ENCODE data around the gene C1orf74.

Gene C1orf74

DNA sequence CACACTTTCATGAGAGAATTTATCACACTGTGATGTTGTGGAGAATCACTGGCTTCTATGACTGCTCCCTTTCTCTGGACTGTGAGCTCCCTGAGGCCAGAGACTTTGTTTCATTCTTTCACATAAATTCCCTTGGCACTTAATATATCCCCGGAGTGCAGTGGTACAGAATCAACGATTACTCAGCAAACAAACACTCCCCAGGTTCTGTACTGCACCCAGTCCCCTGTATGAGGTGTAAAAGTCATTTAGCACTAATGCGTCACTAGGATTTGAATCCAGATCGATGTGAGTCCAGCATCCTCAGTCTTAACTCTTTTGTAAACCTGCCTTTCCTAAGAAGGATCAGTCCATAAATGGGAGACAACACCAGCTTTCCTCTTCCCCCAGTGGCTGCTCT is 36.6 kb upstream of the C1orf74 start:
- H3K4me1 ChIP-seq (ENCODE audit: insufficient read depth, low read length, severe bottlenecking): peaks cover 4% of the 10 kb centered on the region
- TF ChIP-seq, protein P1, sequence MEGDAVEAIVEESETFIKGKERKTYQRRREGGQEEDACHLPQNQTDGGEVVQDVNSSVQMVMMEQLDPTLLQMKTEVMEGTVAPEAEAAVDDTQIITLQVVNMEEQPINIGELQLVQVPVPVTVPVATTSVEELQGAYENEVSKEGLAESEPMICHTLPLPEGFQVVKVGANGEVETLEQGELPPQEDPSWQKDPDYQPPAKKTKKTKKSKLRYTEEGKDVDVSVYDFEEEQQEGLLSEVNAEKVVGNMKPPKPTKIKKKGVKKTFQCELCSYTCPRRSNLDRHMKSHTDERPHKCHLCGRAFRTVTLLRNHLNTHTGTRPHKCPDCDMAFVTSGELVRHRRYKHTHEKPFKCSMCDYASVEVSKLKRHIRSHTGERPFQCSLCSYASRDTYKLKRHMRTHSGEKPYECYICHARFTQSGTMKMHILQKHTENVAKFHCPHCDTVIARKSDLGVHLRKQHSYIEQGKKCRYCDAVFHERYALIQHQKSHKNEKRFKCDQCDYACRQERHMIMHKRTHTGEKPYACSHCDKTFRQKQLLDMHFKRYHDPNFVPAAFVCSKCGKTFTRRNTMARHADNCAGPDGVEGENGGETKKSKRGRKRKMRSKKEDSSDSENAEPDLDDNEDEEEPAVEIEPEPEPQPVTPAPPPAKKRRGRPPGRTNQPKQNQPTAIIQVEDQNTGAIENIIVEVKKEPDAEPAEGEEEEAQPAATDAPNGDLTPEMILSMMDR (IDR thresholded peaks at IDR 0.05; ENCODE audit: low read length): no peak
- no peak for TF ChIP-seq EZH2 (IDR thresholded peaks at IDR 0.05; ENCODE audit: borderline replicate concordance, low read length)
- H3K9me2 ChIP-seq (ENCODE audit: low read depth, low read length): no peaks in the 10 kb centered on the region
- no peak overlapping the region for H3K4me3 ChIP-seq (ENCODE audit: low read depth, low read length, poor library complexity, severe bottlenecking)
- no peak overlapping the region for H3K9ac ChIP-seq (ENCODE audit: low read length)
- H4K20me1 ChIP-seq (ENCODE audit: insufficient read depth, low read length): no peaks in the 10 kb centered on the region
- no peaks in the 10 kb centered on the region for H3K27me3 ChIP-seq (ENCODE audit: insufficient read depth, low read length)
- no peaks in the 10 kb centered on the region for H3F3A ChIP-seq (ENCODE audit: insufficient read depth, low read length)
- H3K79me2 ChIP-seq (ENCODE audit: insufficient read depth, low read length): no peaks in the 10 kb centered on the region
- no peak overlapping the region for H2AFZ ChIP-seq (ENCODE audit: low read length)
- no peaks in the 10 kb centered on the region for H3K36me3 ChIP-seq (ENCODE audit: insufficient read depth, low read length)
- no peak overlapping the region for H3K27ac ChIP-seq (ENCODE audit: low read depth, low read length, poor library complexity, severe bottlenecking)
- no peaks in the 10 kb centered on the region for H3K9me3 ChIP-seq (ENCODE audit: low read length)
- H3K4me2 ChIP-seq (ENCODE audit: low read length): no peak overlapping the region

DNA sequence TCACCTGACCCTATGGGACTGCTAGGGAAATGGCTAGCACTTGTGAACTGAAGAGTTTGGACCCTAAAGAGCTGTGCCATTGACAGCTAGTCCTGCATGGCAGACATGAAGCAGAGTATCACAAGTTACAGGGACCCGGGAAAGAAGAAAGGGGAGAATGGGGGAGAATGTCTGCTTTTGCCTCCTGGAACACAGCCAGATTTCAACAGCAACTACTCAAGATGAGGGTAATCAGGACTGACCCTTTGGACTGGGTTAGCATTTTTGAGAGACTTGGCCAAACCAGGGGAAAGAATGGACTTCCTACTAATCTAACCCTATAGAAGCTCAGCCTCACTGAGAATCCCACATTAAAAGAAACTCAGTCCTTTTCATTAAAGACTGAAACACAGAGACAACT is 34.7 kb upstream of the C1orf74 start:
- Histone ChIP-seq H3K27ac (ENCODE audit: low read depth, low read length, poor library complexity, severe bottlenecking) (no peak overlapping the region), H3K27me3 (ENCODE audit: insufficient read depth, low read length) (no peaks in the 10 kb centered on the region), H3K4me3 (ENCODE audit: low read depth, low read length, poor library complexity, severe bottlenecking) (no peak overlapping the region), H3K9me2 (ENCODE audit: low read depth, low read length) (no peaks in the 10 kb centered on the region), H4K20me1 (ENCODE audit: insufficient read depth, low read length) (no peaks in the 10 kb centered on the region), H3K4me1 (ENCODE audit: insufficient read depth, low read length, severe bottlenecking) (peaks cover 4% of the 10 kb centered on the region), H3K9ac (ENCODE audit: low read length) (no peak overlapping the region), H3K36me3 (ENCODE audit: insufficient read depth, low read length) (no peaks in the 10 kb centered on the region), H2AFZ (ENCODE audit: low read length) (no peak overlapping the region), H3K79me2 (ENCODE audit: insufficient read depth, low read length) (no peaks in the 10 kb centered on the region), H3K4me2 (ENCODE audit: low read length) (no peak overlapping the region), H3K9me3 (ENCODE audit: low read length) (no peaks in the 10 kb centered on the region), H3F3A (ENCODE audit: insufficient read depth, low read length) (no peaks in the 10 kb centered on the region)
- no peak for TF ChIP-seq EZH2 (IDR thresholded peaks at IDR 0.05; ENCODE audit: borderline replicate concordance, low read length)
- TF ChIP-seq, protein P1 (IDR thresholded peaks at IDR 0.05; ENCODE audit: low read length): no peak

DNA sequence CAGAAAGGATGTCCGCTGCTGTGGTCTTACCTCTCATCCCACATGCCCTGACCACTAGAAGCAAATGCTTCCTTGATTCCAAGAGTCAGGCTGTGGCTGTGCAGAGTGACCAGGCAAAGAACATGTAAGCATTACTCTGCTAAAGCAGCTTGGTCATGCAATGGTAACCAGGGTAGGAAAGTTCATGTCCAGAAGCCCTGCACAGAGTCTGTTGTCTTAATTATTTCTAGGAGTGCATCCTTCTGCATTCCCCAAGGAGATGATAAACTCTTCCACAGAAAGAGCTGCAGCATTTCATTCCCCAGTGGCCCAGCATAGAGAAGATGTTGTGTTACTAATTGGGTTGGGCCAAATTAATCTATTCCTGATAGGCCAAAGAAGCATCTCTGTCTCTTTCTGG is 33.3 kb upstream of the C1orf74 start:
- Histone ChIP-seq H3K9me2 (ENCODE audit: low read depth, low read length) (no peaks in the 10 kb centered on the region), H3K27me3 (ENCODE audit: insufficient read depth, low read length) (no peaks in the 10 kb centered on the region), H4K20me1 (ENCODE audit: insufficient read depth, low read length) (no peaks in the 10 kb centered on the region), H3K4me3 (ENCODE audit: low read depth, low read length, poor library complexity, severe bottlenecking) (no peak overlapping the region), H3K79me2 (ENCODE audit: insufficient read depth, low read length) (no peaks in the 10 kb centered on the region), H2AFZ (ENCODE audit: low read length) (no peak overlapping the region), H3K4me1 (ENCODE audit: insufficient read depth, low read length, severe bottlenecking) (peaks cover under 1% of the 10 kb centered on the region), H3K4me2 (ENCODE audit: low read length) (no peak overlapping the region), H3K9me3 (ENCODE audit: low read length) (no peaks in the 10 kb centered on the region), H3F3A (ENCODE audit: insufficient read depth, low read length) (no peaks in the 10 kb centered on the region), H3K27ac (ENCODE audit: low read depth, low read length, poor library complexity, severe bottlenecking) (no peak overlapping the region), H3K9ac (ENCODE audit: low read length) (no peak overlapping the region), H3K36me3 (ENCODE audit: insufficient read depth, low read length) (no peaks in the 10 kb centered on the region)
- TF ChIP-seq, protein P1 (IDR thresholded peaks at IDR 0.05; ENCODE audit: low read length): no peak
- no peak for TF ChIP-seq EZH2 (IDR thresholded peaks at IDR 0.05; ENCODE audit: borderline replicate concordance, low read length)

Data from OCI-LY1 (cell line).